Fibroblast of villous mesenchyme (primary cell): Measurements from ENCODE around the gene DNAJC1. TPM values are rescaled to one million over a fixed set of nuclear protein-coding genes. Genes with fewer than 3 reads are reported as not detected.
A peak's percentile ranks its signal among the peaks of the same experiment; 100 is the strongest.
"Not testable (repeated sequence)": the region's sequence is repeated elsewhere in the genome, so short reads cannot be mapped to it uniquely, and the experiment has no call there.

ENCODE experiments used
- DNase-seq: peaks from one replicate; pipeline ENCODE4 v3.0.0-alpha.2; 2010; ENCODE audit warnings: low read depth
- H3K4me3 ChIP-seq: 2 replicates; pipeline ENCODE4 v1.5.1; 2011; ENCODE audit warnings: low read depth, mild to moderate bottlenecking, low read length
- total RNA-seq: library from RNA; depleted of rRNA; stranded (reverse); fragments of >200 nt; gene quantifications from 2 replicates; pipeline ENCODE4 v1.2.3, GENCODE V29; 2012
- TF ChIP-seq, protein P1 (sequence below): IDR thresholded peaks from 2 replicates; pipeline ENCODE4 v1.5.1; 2012; ENCODE audit warnings: low read depth, mild to moderate bottlenecking, low read length; ENCODE audit not compliant: insufficient read depth

Gene DNAJC1
- total RNA-seq, 1 donor: 53.5 TPM

DNA sequence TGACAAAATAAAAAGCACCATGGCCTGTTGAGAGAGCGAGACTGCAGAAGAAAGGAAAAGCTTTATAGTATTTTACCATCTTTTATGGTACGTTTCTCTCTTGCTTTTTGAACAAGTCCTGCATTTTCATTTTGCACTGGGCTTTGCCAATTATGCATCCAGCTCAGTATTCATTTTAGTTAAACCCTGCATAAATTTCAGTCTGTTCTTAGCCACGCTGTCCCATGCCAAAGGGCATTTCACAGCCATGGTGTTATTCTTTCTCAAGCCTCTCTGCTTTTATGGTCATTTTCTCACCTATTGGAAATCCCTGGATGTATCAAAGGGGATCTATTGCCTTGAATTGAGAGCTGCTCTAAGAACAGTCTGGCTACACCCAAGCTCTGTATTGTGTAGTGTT lies 30.8 kb upstream of the DNAJC1 start:
- no peak for DNase-seq
- TF ChIP-seq, protein P1, sequence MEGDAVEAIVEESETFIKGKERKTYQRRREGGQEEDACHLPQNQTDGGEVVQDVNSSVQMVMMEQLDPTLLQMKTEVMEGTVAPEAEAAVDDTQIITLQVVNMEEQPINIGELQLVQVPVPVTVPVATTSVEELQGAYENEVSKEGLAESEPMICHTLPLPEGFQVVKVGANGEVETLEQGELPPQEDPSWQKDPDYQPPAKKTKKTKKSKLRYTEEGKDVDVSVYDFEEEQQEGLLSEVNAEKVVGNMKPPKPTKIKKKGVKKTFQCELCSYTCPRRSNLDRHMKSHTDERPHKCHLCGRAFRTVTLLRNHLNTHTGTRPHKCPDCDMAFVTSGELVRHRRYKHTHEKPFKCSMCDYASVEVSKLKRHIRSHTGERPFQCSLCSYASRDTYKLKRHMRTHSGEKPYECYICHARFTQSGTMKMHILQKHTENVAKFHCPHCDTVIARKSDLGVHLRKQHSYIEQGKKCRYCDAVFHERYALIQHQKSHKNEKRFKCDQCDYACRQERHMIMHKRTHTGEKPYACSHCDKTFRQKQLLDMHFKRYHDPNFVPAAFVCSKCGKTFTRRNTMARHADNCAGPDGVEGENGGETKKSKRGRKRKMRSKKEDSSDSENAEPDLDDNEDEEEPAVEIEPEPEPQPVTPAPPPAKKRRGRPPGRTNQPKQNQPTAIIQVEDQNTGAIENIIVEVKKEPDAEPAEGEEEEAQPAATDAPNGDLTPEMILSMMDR: no peak
- no peak overlapping the region for H3K4me3 ChIP-seq

DNA sequence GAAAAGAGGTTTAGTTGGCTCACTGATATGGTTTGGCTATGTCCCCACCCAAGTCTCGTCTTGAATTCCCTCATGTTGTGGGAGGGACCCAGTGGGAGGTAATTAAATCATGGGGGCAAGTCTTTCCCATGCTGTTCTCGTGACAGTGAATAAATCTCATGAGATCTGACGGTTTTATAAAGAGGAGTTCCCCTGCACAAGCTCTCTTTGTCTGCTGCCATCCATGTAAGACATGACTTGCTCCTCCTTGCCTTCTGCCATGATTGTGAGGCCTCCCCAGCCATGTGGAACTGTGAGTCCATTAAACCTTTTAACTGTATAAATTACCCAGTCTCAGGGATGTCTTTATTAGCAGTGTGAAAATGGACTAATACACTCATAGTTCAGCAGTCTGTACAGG lies 28.7 kb upstream of the DNAJC1 start:
- not testable (repeated sequence) for DNase-seq, H3K4me3 ChIP-seq

DNA sequence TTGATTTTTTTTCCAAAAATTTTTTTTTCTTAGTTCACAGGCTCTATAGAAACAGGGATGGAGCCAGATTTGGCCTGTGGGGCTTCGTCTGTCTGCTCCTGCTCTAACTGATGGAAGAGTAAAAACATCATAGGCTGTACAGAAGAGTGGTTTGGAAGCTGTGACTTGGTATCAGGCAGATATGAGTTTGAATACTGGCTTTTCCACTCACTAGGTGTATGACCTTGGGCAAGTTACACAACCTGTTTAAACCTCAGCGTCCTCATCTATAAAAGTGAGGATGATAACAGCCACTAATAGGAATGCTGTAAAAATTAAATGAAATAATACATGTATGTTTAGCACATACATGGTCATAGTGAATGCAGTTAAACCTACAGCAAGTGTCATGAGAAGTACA lies 26.9 kb upstream of the DNAJC1 start:
- TF ChIP-seq, protein P1: no peak
- H3K4me3 ChIP-seq: no peak overlapping the region

DNA sequence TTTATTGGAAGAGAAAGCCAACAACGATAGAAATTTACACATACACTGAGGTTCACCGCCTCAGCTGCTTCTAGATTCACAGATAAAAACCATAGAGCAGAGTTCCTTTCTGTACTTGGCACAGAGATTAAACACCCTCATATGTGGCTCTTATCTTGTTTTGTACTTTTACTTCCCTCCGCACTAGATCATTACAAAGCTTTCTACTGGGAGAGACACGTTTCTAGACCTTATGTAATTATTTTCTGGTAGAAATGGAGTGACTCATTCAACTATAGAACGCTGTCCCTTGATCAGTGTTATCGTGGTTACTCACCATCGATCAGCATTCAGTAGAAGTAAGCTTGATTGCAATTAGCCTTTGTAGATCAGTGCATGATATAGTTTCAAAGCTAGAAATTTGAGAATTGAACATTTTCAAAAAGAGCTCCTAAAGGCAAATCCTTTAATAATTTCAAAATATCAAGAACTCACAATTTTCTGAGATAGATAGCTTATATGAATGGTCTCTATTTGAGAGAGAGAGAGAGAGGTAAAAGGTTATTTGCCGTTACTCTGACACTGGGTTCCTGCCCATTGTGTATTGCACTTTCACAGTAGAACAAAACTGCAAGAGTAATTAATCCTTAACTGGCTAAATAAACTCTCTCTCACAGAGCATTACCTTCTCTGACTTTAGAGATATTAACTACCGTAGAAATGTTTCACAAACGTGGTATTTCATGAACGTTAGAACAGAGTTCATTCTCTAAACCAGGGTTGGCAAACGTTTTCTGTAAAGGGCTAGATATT lies 26.1 kb upstream of the DNAJC1 start:
- TF ChIP-seq, protein P1: no peak
- no peak overlapping the region for H3K4me3 ChIP-seq
- DNase-seq: peak; percentile 67

More for the DNA sequence above, 26.9 kb upstream of the DNAJC1 start:
- DNase-seq: no peak

DNA sequence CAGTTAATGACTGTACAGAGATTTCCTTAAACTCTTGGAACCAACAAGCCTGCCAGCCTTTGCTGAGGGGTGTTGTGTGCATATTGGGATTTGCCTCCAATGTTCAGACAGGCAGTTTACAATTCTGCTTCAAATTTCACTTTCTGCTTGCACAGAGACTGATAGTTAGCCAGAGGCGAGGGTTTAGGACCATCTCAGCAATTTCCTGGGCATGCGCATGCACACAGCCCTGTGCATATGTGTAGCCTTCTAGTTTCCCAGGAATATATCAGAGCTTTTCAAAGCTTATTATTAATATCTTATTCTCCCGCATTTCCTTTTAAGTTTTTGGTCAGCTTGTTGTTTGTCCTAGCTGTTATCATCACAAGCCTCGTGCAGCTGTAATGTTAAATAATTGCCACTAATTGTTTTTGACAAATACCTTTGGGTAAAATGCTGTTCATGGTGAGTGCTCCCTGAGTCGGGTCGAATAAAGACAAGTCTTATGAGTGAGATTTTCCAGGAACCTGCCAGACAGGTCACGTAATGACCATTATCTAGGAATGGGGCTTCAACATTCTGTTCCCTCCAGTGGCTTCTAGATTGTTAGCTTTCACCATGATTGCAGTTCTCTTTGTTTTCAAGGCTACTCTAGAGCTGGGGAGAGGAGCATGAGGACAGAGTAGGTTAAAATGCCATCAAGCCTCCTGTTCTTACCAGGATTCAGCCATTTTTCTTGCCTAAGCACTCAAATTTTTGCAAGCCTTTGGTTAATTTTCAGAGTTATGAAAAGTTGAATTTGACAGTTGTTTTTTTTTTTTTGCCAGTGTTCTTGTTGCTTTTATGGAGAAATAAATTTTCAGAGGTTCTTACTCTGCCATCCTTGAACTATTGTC lies 24.1 kb upstream of the DNAJC1 start:
- TF ChIP-seq, protein P1: no peak
- DNase-seq: no peak
- H3K4me3 ChIP-seq: no peak overlapping the region

DNA sequence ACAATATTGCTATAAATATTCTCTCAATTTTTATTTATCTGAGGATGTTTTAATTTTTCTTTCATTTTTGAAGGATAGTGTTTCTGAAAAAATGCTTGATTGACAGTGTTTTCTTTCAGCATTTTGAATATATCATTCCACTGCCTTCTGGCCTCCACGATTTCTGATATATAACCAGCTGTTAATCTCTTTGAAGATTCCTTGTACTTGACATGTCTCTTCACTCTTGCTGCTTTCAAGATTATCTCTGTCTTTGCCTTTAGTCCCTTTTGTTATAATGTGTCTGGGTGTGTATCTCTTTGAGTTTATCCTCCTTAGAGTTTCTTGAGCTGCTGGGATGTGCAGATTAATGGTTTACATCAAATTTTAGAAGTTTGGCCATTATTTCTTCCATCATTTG lies 22.8 kb upstream of the DNAJC1 start:
- H3K4me3 ChIP-seq: no peak overlapping the region
- TF ChIP-seq, protein P1: no peak
- no peak for DNase-seq

DNA sequence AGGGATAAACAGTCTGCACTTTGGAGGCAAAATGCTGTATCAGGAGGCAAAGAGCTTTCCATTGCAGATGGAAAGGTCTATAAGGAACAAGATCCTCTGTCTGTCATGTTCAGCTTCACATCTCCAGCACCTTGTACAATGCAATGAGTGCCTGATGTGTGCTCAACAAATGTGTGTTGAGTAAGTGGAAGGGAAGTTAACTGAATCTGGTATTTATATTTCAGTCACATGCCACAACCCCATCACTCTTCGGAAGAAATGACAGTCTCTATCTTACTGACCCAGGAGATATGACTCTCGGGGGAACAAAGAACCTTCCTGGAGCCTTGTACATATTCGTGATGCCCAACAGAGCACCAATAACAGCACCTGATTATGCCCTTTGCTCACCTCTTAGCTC lies 20.0 kb upstream of the DNAJC1 start:
- no peak overlapping the region for H3K4me3 ChIP-seq
- no peak for DNase-seq
- TF ChIP-seq, protein P1: no peak
